HCT116 (cell line): ENCODE results near the gene AHNAK. TPM values are rescaled to one million over a fixed set of nuclear protein-coding genes. Genes with fewer than 3 reads are reported as not detected.

Experiments used
- ATAC-seq: fragments of 200-7000 bp; cut with Tn5 transposase; 2 replicates; pipeline ENCODE4 v1.9.1; 2020; ENCODE audit warnings: mild to moderate bottlenecking, moderate library complexity
- BruUV-seq: library from RNA; stranded (reverse); fragments of 400-500 nt; replicated peaks from 2 replicates; lab custom pipeline; 2021; lab: Mats Ljungman, UMichigan
- CTCF ChIA-PET: fragments of 300-600 bp; sonication (Branson Sonifier 250); formaldehyde crosslinking; loops from one replicate; lab custom pipeline; 2021; ENCODE audit warnings: antibody characterized with exemption; lab: Charles Lee
- POLR2A ChIA-PET: fragments of 300-600, 350-600 bp; sonication (Branson Sonifier 250); formaldehyde crosslinking; loops from one replicate; lab custom pipeline; 2021; ENCODE audit warnings: antibody characterized with exemption; lab: Charles Lee
- RAD21 ChIA-PET, 2 experiments: fragments of 300-600 bp; sonication (Branson Sonifier 250); formaldehyde crosslinking; loops; one replicate each; lab custom pipeline; 2023; ENCODE audit warnings: low total read pairs in 2 of 2; ENCODE audit not compliant: uncharacterized antibody in 2 of 2, unreplicated experiment in 2 of 2, low non-redundant PET in 1 of 2; lab: Charles Lee
- DNase-seq: peaks from one replicate; pipeline ENCODE4 v3.0.0-alpha.2; 2010; ENCODE audit warnings: low read depth, low spot score
- H2AFZ ChIP-seq: fragments of 200-600 bp; shearing (Covaris generic), sonication (generic); 2 replicates; pipeline ENCODE4 v1.6.1; 2017; ENCODE audit warnings: low read depth, mixed run types, mixed read lengths, antibody characterized with exemption, low read length; ENCODE audit not compliant: poor library complexity, severe bottlenecking
- H3K27ac ChIP-seq: 2 replicates; pipeline ENCODE4 v1.5.1; 2012; ENCODE audit warnings: low read depth, low read length
- H3K27me3 ChIP-seq: fragments of 200-600 bp; sonication (generic); 2 replicates; pipeline ENCODE4 v1.6.1; 2016; ENCODE audit warnings: mixed run types, low read length, mixed read lengths; ENCODE audit not compliant: insufficient read depth
- H3K36me3 ChIP-seq, 2 experiments: fragments of 200-500 bp in 1 of 2; fragments of 200-600 bp in 1 of 2; sonication (Bioruptor generic) in 1 of 2; sonication (generic) in 1 of 2; 2 replicates each; pipeline versions ENCODE4 v1.5.1 to v1.6.1; 2014 to 2016; ENCODE audit warnings: low read length in 2 of 2, inconsistent platforms in 1 of 2, mixed read lengths in 1 of 2, mixed run types in 1 of 2; ENCODE audit not compliant: insufficient read depth in 2 of 2, control insufficient read depth in 1 of 2
- H3K4me1 ChIP-seq, 2 experiments: fragments of 200-600 bp in 1 of 2; sonication (generic) in 1 of 2; 2 replicates each; pipeline versions ENCODE4 v1.5.1 to v1.6.1; 2012 to 2017; ENCODE audit warnings: low read length in 2 of 2, inconsistent platforms in 1 of 2, mild to moderate bottlenecking in 1 of 2, mixed read lengths in 1 of 2, mixed run types in 1 of 2, moderate library complexity in 1 of 2; ENCODE audit not compliant: insufficient read depth in 2 of 2, control insufficient read depth in 1 of 2
- H3K4me2 ChIP-seq: fragments of 200-600 bp; sonication (generic); 2 replicates; pipeline ENCODE4 v1.6.1; 2017; ENCODE audit warnings: mixed run types, low read length, mixed read lengths
- H3K4me3 ChIP-seq, 2 experiments: fragments of 200-600 bp in 1 of 2; sonication (generic) in 1 of 2; replicated peaks in 1 of 2; 2 replicates each; pipeline ENCODE4 v1.5.1; 2011 to 2016; ENCODE audit warnings: low read length in 2 of 2, control low read depth in 1 of 2, low read depth in 1 of 2, mild to moderate bottlenecking in 1 of 2, mixed read lengths in 1 of 2, mixed run types in 1 of 2
- H3K79me2 ChIP-seq: fragments of 200-600 bp; sonication (generic); 2 replicates; pipeline ENCODE4 v1.6.1; 2017; ENCODE audit warnings: mild to moderate bottlenecking, mixed run types, low read length, moderate library complexity, mixed read lengths; ENCODE audit not compliant: insufficient read depth
- H3K9ac ChIP-seq: fragments of 200-600 bp; sonication (generic); 2 replicates; pipeline ENCODE4 v1.6.1; 2016; ENCODE audit warnings: low read length, mixed read lengths
- H3K9me2 ChIP-seq: fragments of 200-600 bp; sonication (generic), shearing (Covaris generic); 2 replicates; pipeline ENCODE4 v1.6.1; 2017; ENCODE audit warnings: mixed run types, mild to moderate bottlenecking, moderate library complexity; ENCODE audit not compliant: insufficient read depth
- H3K9me3 ChIP-seq, 2 experiments: fragments of 200-500 bp in 1 of 2; fragments of 200-600 bp in 1 of 2; sonication (Bioruptor generic) in 1 of 2; sonication (generic) in 1 of 2; 2 replicates each; pipeline ENCODE4 v1.6.1; 2014 to 2017; ENCODE audit warnings: low read length in 2 of 2, mixed read lengths in 2 of 2, inconsistent platforms in 1 of 2, low read depth in 1 of 2, mild to moderate bottlenecking in 1 of 2, mixed run types in 1 of 2, moderate library complexity in 1 of 2; ENCODE audit not compliant: control insufficient read depth in 1 of 2, insufficient read depth in 1 of 2
- H4K20me1 ChIP-seq: fragments of 200-600 bp; sonication (generic), shearing (Covaris generic); 2 replicates; pipeline ENCODE4 v1.6.1; 2017; ENCODE audit warnings: mixed run types, mild to moderate bottlenecking, moderate library complexity; ENCODE audit not compliant: insufficient read depth
- ATF3 ChIP-seq: IDR thresholded peaks from 2 replicates; pipeline ENCODE4 v1.6.1; 2012
- CBX3 ChIP-seq: IDR thresholded peaks from 2 replicates; pipeline ENCODE4 v1.6.1; 2012; ENCODE audit warnings: low read depth
- CEBPB ChIP-seq: IDR thresholded peaks from 2 replicates; pipeline ENCODE4 v1.6.1; 2012; ENCODE audit warnings: low read depth
- EZH2 ChIP-seq: fragments of 200-600 bp; sonication (generic); IDR thresholded peaks from 2 replicates; pipeline ENCODE4 v1.6.1; 2017; ENCODE audit warnings: antibody characterized with exemption, mixed run types
- FOSL1 ChIP-seq: IDR thresholded peaks from 2 replicates; pipeline ENCODE4 v1.6.1; 2012; ENCODE audit warnings: low read depth
- MAX ChIP-seq: IDR thresholded peaks from 2 replicates; pipeline ENCODE4 v1.6.1; 2012
- POLR2A ChIP-seq: IDR thresholded peaks from 2 replicates; pipeline ENCODE4 v1.7.0; 2011; ENCODE audit warnings: borderline replicate concordance; ENCODE audit not compliant: insufficient read depth, insufficient read length; ENCODE audit errors: extremely low read depth
- POLR2AphosphoS5 ChIP-seq: IDR thresholded peaks from 2 replicates; pipeline ENCODE4 v1.6.1; 2011; ENCODE audit warnings: mild to moderate bottlenecking, low read depth, low read length, moderate library complexity
- RAD21 ChIP-seq: IDR thresholded peaks from 2 replicates; pipeline ENCODE4 v1.6.1; 2012; ENCODE audit warnings: low read depth, mild to moderate bottlenecking
- SIN3A ChIP-seq: IDR thresholded peaks from 2 replicates; pipeline ENCODE4 v1.6.1; 2012; ENCODE audit warnings: low read depth
- SP1 ChIP-seq: IDR thresholded peaks from 2 replicates; pipeline ENCODE4 v1.6.1; 2012; ENCODE audit warnings: low read depth
- TCF7L2 ChIP-seq: IDR thresholded peaks from 2 replicates; pipeline ENCODE4 v1.7.0; 2011; ENCODE audit warnings: borderline replicate concordance, inconsistent platforms; ENCODE audit not compliant: insufficient read depth, insufficient read length; ENCODE audit errors: extremely low read depth
- YY1 ChIP-seq: IDR thresholded peaks from 2 replicates; pipeline ENCODE4 v1.6.1; 2011; ENCODE audit warnings: low read length, low read depth, moderate library complexity, mild to moderate bottlenecking; ENCODE audit not compliant: insufficient replicate concordance; ENCODE audit errors: extremely low read depth
- ZNF274 ChIP-seq: fragments of 200-500 bp; sonication (Bioruptor generic); IDR thresholded peaks from 2 replicates; pipeline ENCODE4 v1.6.1; 2014; ENCODE audit warnings: mild to moderate bottlenecking, low read depth, low read length, inconsistent platforms
- intact Hi-C: fragments of 100-400 bp; cut with micrococcal nuclease; formaldehyde crosslinking; loops from 2 replicates; pipeline ENCODE4 v1.10.0; 2022
- total RNA-seq: library from RNA; stranded (reverse); gene quantifications from one replicate; pipeline ENCODE4 v1.2.1, GENCODE V29; 2021; ENCODE audit not compliant: unreplicated experiment
- TF ChIP-seq, protein P1 (sequence below): IDR thresholded peaks from 2 replicates; pipeline ENCODE4 v1.6.1; 2011; ENCODE audit warnings: mild to moderate bottlenecking, low read length, moderate library complexity; ENCODE audit not compliant: insufficient replicate concordance; ENCODE audit errors: extremely low read depth
- TF ChIP-seq, protein P2 (sequence below): IDR thresholded peaks from 2 replicates; pipeline ENCODE4 v1.6.1; 2012; ENCODE audit warnings: low read depth
- TF ChIP-seq, protein P3 (sequence below), 3 experiments: fragments of 200-600 bp in 1 of 3; sonication (generic) in 1 of 3; IDR thresholded peaks in 2 of 3; conservative IDR thresholded peaks in 1 of 3; 2 replicates each; pipeline ENCODE4 v1.5.1; 2012 to 2017; ENCODE audit warnings: low read depth in 2 of 3, low read length in 2 of 3, antibody characterized with exemption in 1 of 3, borderline replicate concordance in 1 of 3, control low read depth in 1 of 3, mild to moderate bottlenecking in 1 of 3, mixed read lengths in 1 of 3, mixed run types in 1 of 3, moderate library complexity in 1 of 3; ENCODE audit not compliant: insufficient read depth in 1 of 3

Gene AHNAK
- total RNA-seq, 1 experiment from 2014 or later, result 239 TPM

DNA sequence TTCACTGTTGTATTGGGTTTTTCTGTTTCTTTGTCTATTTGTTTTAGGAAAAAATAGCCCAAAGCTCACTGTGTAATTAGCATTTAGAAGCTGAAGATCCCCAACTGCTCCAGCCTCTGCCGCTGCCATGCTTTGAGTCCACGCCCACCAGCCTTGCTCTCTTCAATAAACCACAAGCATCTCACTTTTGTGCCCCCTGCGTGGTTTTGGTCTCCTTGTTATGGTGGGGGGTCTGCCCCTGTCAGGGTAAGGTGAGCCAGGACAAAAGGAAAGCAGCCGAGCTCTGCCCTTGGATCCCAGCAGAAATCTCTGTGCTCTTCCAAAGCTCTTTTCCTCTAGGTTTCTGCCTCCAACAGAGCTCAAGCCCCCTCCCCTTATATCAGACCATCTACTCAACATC is 123.6 kb downstream of the AHNAK start:
- ChIA-PET RAD21 (no interaction called here), CTCF (interaction anchor here (2.3 to 3.1 kb wide), 4 partner anchors 77 to 136 kb away, joined by 12 to 93 read pairs (median 26); no protein-coding TSS in a partner anchor), POLR2A (interaction anchor here (0.9 to 1.0 kb wide), 2 partner anchors 121 to 169 kb away, joined by 3 read pairs; partner anchors contain the start of gene TUT1)
- no peaks in the 10 kb centered on the region for H3K79me2 ChIP-seq
- H3K9me2 ChIP-seq, result no peaks in the 10 kb centered on the region
- TF ChIP-seq YY1 (no peak), ATF3 (no peak), SP1 (no peak), SIN3A (no peak), ZNF274 (no peak), CEBPB (no peak), POLR2AphosphoS5 (no peak), FOSL1 (no peak), EZH2 (no peak), POLR2A (no peak), TCF7L2 (no peak), CBX3 (no peak), MAX (no peak), RAD21 (no peak)
- TF ChIP-seq, protein P1, sequence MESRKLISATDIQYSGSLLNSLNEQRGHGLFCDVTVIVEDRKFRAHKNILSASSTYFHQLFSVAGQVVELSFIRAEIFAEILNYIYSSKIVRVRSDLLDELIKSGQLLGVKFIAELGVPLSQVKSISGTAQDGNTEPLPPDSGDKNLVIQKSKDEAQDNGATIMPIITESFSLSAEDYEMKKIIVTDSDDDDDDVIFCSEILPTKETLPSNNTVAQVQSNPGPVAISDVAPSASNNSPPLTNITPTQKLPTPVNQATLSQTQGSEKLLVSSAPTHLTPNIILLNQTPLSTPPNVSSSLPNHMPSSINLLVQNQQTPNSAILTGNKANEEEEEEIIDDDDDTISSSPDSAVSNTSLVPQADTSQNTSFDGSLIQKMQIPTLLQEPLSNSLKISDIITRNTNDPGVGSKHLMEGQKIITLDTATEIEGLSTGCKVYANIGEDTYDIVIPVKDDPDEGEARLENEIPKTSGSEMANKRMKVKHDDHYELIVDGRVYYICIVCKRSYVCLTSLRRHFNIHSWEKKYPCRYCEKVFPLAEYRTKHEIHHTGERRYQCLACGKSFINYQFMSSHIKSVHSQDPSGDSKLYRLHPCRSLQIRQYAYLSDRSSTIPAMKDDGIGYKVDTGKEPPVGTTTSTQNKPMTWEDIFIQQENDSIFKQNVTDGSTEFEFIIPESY, result no peak
- TF ChIP-seq, protein P2, sequence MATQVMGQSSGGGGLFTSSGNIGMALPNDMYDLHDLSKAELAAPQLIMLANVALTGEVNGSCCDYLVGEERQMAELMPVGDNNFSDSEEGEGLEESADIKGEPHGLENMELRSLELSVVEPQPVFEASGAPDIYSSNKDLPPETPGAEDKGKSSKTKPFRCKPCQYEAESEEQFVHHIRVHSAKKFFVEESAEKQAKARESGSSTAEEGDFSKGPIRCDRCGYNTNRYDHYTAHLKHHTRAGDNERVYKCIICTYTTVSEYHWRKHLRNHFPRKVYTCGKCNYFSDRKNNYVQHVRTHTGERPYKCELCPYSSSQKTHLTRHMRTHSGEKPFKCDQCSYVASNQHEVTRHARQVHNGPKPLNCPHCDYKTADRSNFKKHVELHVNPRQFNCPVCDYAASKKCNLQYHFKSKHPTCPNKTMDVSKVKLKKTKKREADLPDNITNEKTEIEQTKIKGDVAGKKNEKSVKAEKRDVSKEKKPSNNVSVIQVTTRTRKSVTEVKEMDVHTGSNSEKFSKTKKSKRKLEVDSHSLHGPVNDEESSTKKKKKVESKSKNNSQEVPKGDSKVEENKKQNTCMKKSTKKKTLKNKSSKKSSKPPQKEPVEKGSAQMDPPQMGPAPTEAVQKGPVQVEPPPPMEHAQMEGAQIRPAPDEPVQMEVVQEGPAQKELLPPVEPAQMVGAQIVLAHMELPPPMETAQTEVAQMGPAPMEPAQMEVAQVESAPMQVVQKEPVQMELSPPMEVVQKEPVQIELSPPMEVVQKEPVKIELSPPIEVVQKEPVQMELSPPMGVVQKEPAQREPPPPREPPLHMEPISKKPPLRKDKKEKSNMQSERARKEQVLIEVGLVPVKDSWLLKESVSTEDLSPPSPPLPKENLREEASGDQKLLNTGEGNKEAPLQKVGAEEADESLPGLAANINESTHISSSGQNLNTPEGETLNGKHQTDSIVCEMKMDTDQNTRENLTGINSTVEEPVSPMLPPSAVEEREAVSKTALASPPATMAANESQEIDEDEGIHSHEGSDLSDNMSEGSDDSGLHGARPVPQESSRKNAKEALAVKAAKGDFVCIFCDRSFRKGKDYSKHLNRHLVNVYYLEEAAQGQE, result no peak
- TF ChIP-seq, protein P3, sequence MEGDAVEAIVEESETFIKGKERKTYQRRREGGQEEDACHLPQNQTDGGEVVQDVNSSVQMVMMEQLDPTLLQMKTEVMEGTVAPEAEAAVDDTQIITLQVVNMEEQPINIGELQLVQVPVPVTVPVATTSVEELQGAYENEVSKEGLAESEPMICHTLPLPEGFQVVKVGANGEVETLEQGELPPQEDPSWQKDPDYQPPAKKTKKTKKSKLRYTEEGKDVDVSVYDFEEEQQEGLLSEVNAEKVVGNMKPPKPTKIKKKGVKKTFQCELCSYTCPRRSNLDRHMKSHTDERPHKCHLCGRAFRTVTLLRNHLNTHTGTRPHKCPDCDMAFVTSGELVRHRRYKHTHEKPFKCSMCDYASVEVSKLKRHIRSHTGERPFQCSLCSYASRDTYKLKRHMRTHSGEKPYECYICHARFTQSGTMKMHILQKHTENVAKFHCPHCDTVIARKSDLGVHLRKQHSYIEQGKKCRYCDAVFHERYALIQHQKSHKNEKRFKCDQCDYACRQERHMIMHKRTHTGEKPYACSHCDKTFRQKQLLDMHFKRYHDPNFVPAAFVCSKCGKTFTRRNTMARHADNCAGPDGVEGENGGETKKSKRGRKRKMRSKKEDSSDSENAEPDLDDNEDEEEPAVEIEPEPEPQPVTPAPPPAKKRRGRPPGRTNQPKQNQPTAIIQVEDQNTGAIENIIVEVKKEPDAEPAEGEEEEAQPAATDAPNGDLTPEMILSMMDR (IDR thresholded peaks at IDR 0.05 in 2 of 3, conservative IDR thresholded peaks at IDR 0.05 in 1 of 3; ENCODE audit: borderline replicate concordance in 1 of 3, insufficient read depth in 1 of 3, low read depth in 2 of 3, low read length in 2 of 3), result no peak
- DNase-seq, result no peak
- intact Hi-C loops, result no loop called here
- H3K9ac ChIP-seq, result no peak overlapping the region
- H4K20me1 ChIP-seq, result no peaks in the 10 kb centered on the region
- no peaks in the 10 kb centered on the region for H3K27me3 ChIP-seq
- H3K9me3 ChIP-seq, result no peaks in the 10 kb centered on the region
- H3K4me2 ChIP-seq, result no peak overlapping the region
- no TSS peak for BruUV-seq
- H3K4me3 ChIP-seq, result no peak overlapping the region
- no peak overlapping the region for H3K27ac ChIP-seq
- H2AFZ ChIP-seq, result no peak overlapping the region
- H3K4me1 ChIP-seq, result peaks cover 0 to 29% of the 10 kb centered on the region in 2 experiments; a peak in 2 of 4 replicates
- ATAC-seq, result no peak
- H3K36me3 ChIP-seq, result no peaks in the 10 kb centered on the region
